Sigmoid colon (tissue), 4 donors: Measurements from ENCODE around the gene SLC17A7.

ENCODE experiments used
- CTCF ChIP-seq, 4 experiments: fragments of 450-650 bp in 3 of 4; fragments of 200-600 bp in 1 of 4; IDR thresholded peaks; one replicate each; pipeline ENCODE4 v1.5.1; 2016 to 2019; ENCODE audit warnings: antibody characterized with exemption in 4 of 4, mild to moderate bottlenecking in 3 of 4, moderate library complexity in 2 of 4
- POLR2AphosphoS5 ChIP-seq, 4 donors: sonication (generic); formaldehyde crosslinking; IDR thresholded peaks; one replicate each; pipeline ENCODE4 v1.6.1; 2017; ENCODE audit warnings: antibody characterized with exemption in 4 of 4

GRCh38 chr19:49475191-49475917 is 34.0 kb upstream of the SLC17A7 start:
- TF ChIP-seq CTCF (IDR thresholded peaks at IDR 0.05) = no peak
- no peak for TF ChIP-seq POLR2AphosphoS5 (IDR thresholded peaks at IDR 0.05)
